ENCODE measurements around the gene TBCC.

The TBCC gene
- total RNA-seq: 6.2 to 24.5 (median 16.8) reads per million in 18 experiments

- DNase-seq: peak; percentile 98
Measured at GRCh38 chr6:42745640-42746462, at the start of gene TBCC. TBCC (minus strand) TSS chr6:42746103; CDS start chr6:42746073, 30 bp downstream.

- no peak for DNase-seq
Measured at GRCh38 chr6:42795651-42796050, 49.7 kb upstream of the TBCC start.

GRCh38 chr6:42791706-42792320 lies 45.9 kb upstream of the TBCC start:
- no peak for DNase-seq

- DNase-seq: no peak
Measured at GRCh38 chr6:42790549-42791181, 44.8 kb upstream of the TBCC start.

GRCh38 chr6:42788671-42789070 lies 42.8 kb upstream of the TBCC start:
- no peak for DNase-seq

GRCh38 chr6:42787063-42787472 lies 41.2 kb upstream of the TBCC start:
- no peak for DNase-seq

GRCh38 chr6:42786525-42786985 lies 40.7 kb upstream of the TBCC start:
- no peak for DNase-seq

GRCh38 chr6:42784717-42785498 lies 39.0 kb upstream of the TBCC start:
- no peak for DNase-seq

GRCh38 chr6:42783876-42784642 lies 38.2 kb upstream of the TBCC start:
- peak in 1 of 2 donors; percentile 50 for DNase-seq

- DNase-seq: peak; percentile 59 to 80
Measured at GRCh38 chr6:42783177-42783875, 37.4 kb upstream of the TBCC start.

GRCh38 chr6:42782689-42783176 lies 36.8 kb upstream of the TBCC start:
- DNase-seq: peak; percentile 70 to 72

GRCh38 chr6:42781796-42782688 lies 36.1 kb upstream of the TBCC start, which contains the start of gene BICRAL:
BICRAL (plus strand) TSS chr6:42782052; CDS start chr6:42822023, 39,971 bp downstream.
- peak; percentile 73 for DNase-seq

- DNase-seq: peak; percentile 23 to 37
Measured at GRCh38 chr6:42781546-42781795, 35.6 kb upstream of the TBCC start.

- DNase-seq: no peak
Measured at GRCh38 chr6:42779521-42779920, 33.6 kb upstream of the TBCC start.

- no peak for DNase-seq
Measured at GRCh38 chr6:42778122-42778521, 32.2 kb upstream of the TBCC start.

GRCh38 chr6:42777126-42777822 lies 31.4 kb upstream of the TBCC start:
- DNase-seq: no peak

- DNase-seq: peak; percentile 80 to 83
Measured at GRCh38 chr6:42774821-42775487, 29.1 kb upstream of the TBCC start.

- peak in 1 of 2 donors; percentile 8 for DNase-seq
Measured at GRCh38 chr6:42774201-42774600, 28.3 kb upstream of the TBCC start.

- DNase-seq: no peak
Measured at GRCh38 chr6:42771741-42772100, 25.8 kb upstream of the TBCC start.

All from inflammatory macrophage (primary cell).